ENCODE measurements around the gene PIP4K2A. TPM values are rescaled to one million over a fixed set of nuclear protein-coding genes. Genes with fewer than 3 reads are reported as not detected.
"Not testable (repeated sequence)": the region's sequence is repeated elsewhere in the genome, so short reads cannot be mapped to it uniquely, and the experiment has no call there.

Gene PIP4K2A
- total RNA-seq, 1 donor from 2014 or later: 101 TPM

- peaks cover 8% of the 10 kb centered on the region for H3K4me1 Mint-ChIP-seq
- peak overlapping the region; percentile 4 for H3K4me3 Mint-ChIP-seq
- DNase-seq: peak; percentile 69
- H3K36me3 Mint-ChIP-seq (ENCODE audit: low read depth): no peaks in the 10 kb centered on the region
- H3K27ac Mint-ChIP-seq: no peak overlapping the region
- H3K27me3 Mint-ChIP-seq: peaks cover 23% of the 10 kb centered on the region
- intact Hi-C loops (cut with micrococcal nuclease): no loop called here
- H3K9me3 Mint-ChIP-seq: peaks cover 13% of the 10 kb centered on the region
Observed at GRCh38 chr10:22505911-22506685, 208.3 kb downstream of the PIP4K2A start.

- Mint-ChIP-seq H3K36me3 (ENCODE audit: low read depth) (no peaks in the 10 kb centered on the region), H3K4me3 (no peak overlapping the region), H3K9me3 (peaks cover 8% of the 10 kb centered on the region), H3K27me3 (peaks cover 17% of the 10 kb centered on the region), H3K27ac (no peak overlapping the region), H3K4me1 (peaks cover 8% of the 10 kb centered on the region)
- DNase-seq: no peak
- intact Hi-C loops (cut with micrococcal nuclease): no loop called here
Observed at GRCh38 chr10:22504766-22505165, 209.6 kb downstream of the PIP4K2A start.

- H3K9me3 Mint-ChIP-seq: peaks cover 5% of the 10 kb centered on the region
- peaks cover 23% of the 10 kb centered on the region for H3K27me3 Mint-ChIP-seq
- intact Hi-C loops (cut with micrococcal nuclease): no loop called here
- H3K36me3 Mint-ChIP-seq (ENCODE audit: low read depth): no peaks in the 10 kb centered on the region
- no peak overlapping the region for H3K4me3 Mint-ChIP-seq
- peaks cover 8% of the 10 kb centered on the region for H3K4me1 Mint-ChIP-seq
- DNase-seq: no peak
- H3K27ac Mint-ChIP-seq: no peak overlapping the region
Observed at GRCh38 chr10:22503315-22504088, 210.9 kb downstream of the PIP4K2A start.

- Mint-ChIP-seq H3K36me3 (ENCODE audit: low read depth) (no peaks in the 10 kb centered on the region), H3K27me3 (peaks cover 31% of the 10 kb centered on the region), H3K9me3 (no peaks in the 10 kb centered on the region), H3K4me3 (no peak overlapping the region), H3K4me1 (peaks cover 6% of the 10 kb centered on the region), H3K27ac (no peak overlapping the region)
- no peak for DNase-seq
- intact Hi-C loops (cut with micrococcal nuclease): no loop called here
Observed at GRCh38 chr10:22501863-22502262, 212.5 kb downstream of the PIP4K2A start.

- peaks cover 31% of the 10 kb centered on the region for H3K27me3 Mint-ChIP-seq
- intact Hi-C loops (cut with micrococcal nuclease): no loop called here
- H3K4me3 Mint-ChIP-seq: no peak overlapping the region
- no peak for DNase-seq
- no peaks in the 10 kb centered on the region for H3K36me3 Mint-ChIP-seq (ENCODE audit: low read depth)
- no peaks in the 10 kb centered on the region for H3K9me3 Mint-ChIP-seq
- no peak overlapping the region for H3K27ac Mint-ChIP-seq
- peaks cover 6% of the 10 kb centered on the region for H3K4me1 Mint-ChIP-seq
Observed at GRCh38 chr10:22501413-22501812, 213.0 kb downstream of the PIP4K2A start.

- Mint-ChIP-seq H3K27ac (no peak overlapping the region), H3K27me3 (peaks cover 30% of the 10 kb centered on the region), H3K4me3 (no peak overlapping the region), H3K4me1 (peaks cover 3% of the 10 kb centered on the region), H3K36me3 (ENCODE audit: low read depth) (no peaks in the 10 kb centered on the region), H3K9me3 (no peaks in the 10 kb centered on the region)
- intact Hi-C loops (cut with micrococcal nuclease): no loop called here
- no peak for DNase-seq
Observed at GRCh38 chr10:22500656-22501340, 213.6 kb downstream of the PIP4K2A start.

- H3K4me1 Mint-ChIP-seq; H3K4me3 Mint-ChIP-seq; DNase-seq; H3K27ac Mint-ChIP-seq; H3K9me3 Mint-ChIP-seq; intact Hi-C loops (cut with micrococcal nuclease); H3K36me3 Mint-ChIP-seq (ENCODE audit: low read depth): not testable (repeated sequence)
- H3K27me3 Mint-ChIP-seq: peaks cover 32% of the 10 kb centered on the region
Observed at GRCh38 chr10:22499973-22500372, 214.4 kb downstream of the PIP4K2A start.

GRCh38 chr10:22495396-22495795, 219.0 kb downstream of the PIP4K2A start:
- peaks cover 17% of the 10 kb centered on the region for H3K4me1 Mint-ChIP-seq
- H3K4me3 Mint-ChIP-seq: no peak overlapping the region
- no peak overlapping the region for H3K27ac Mint-ChIP-seq
- intact Hi-C loops (cut with micrococcal nuclease): no loop called here
- H3K36me3 Mint-ChIP-seq (ENCODE audit: low read depth): no peaks in the 10 kb centered on the region
- DNase-seq: no peak
- H3K9me3 Mint-ChIP-seq: peaks cover 7% of the 10 kb centered on the region
- peaks cover 30% of the 10 kb centered on the region for H3K27me3 Mint-ChIP-seq

GRCh38 chr10:22494007-22494406, 220.4 kb downstream of the PIP4K2A start:
- intact Hi-C loops (cut with micrococcal nuclease): no loop called here
- peaks cover 22% of the 10 kb centered on the region for H3K27me3 Mint-ChIP-seq
- H3K9me3 Mint-ChIP-seq: peaks cover 13% of the 10 kb centered on the region
- H3K4me3 Mint-ChIP-seq: no peak overlapping the region
- H3K4me1 Mint-ChIP-seq: peaks cover 17% of the 10 kb centered on the region
- no peak overlapping the region for H3K27ac Mint-ChIP-seq
- DNase-seq: no peak
- no peaks in the 10 kb centered on the region for H3K36me3 Mint-ChIP-seq (ENCODE audit: low read depth)

- DNase-seq: peak; percentile 82
- Mint-ChIP-seq H3K27ac (no peak overlapping the region), H3K4me3 (peak overlapping the region; percentile 16), H3K4me1 (peaks cover 17% of the 10 kb centered on the region), H3K9me3 (peaks cover 13% of the 10 kb centered on the region), H3K27me3 (peaks cover 16% of the 10 kb centered on the region), H3K36me3 (ENCODE audit: low read depth) (no peaks in the 10 kb centered on the region)
- intact Hi-C loops (cut with micrococcal nuclease): no loop called here
Observed at GRCh38 chr10:22491931-22492615, 222.3 kb downstream of the PIP4K2A start.

GRCh38 chr10:22491480-22491879, 222.9 kb downstream of the PIP4K2A start:
- Mint-ChIP-seq H3K4me3 (no peak overlapping the region), H3K27ac (no peak overlapping the region), H3K4me1 (peaks cover 18% of the 10 kb centered on the region), H3K36me3 (ENCODE audit: low read depth) (no peaks in the 10 kb centered on the region), H3K9me3 (peaks cover 13% of the 10 kb centered on the region), H3K27me3 (peaks cover 19% of the 10 kb centered on the region)
- intact Hi-C loops (cut with micrococcal nuclease): no loop called here
- no peak for DNase-seq

GRCh38 chr10:22489975-22490374, 224.4 kb downstream of the PIP4K2A start:
- H3K27ac Mint-ChIP-seq: no peak overlapping the region
- DNase-seq: no peak
- no peak overlapping the region for H3K4me3 Mint-ChIP-seq
- H3K9me3 Mint-ChIP-seq: peaks cover 13% of the 10 kb centered on the region
- H3K36me3 Mint-ChIP-seq (ENCODE audit: low read depth): no peaks in the 10 kb centered on the region
- intact Hi-C loops (cut with micrococcal nuclease): no loop called here
- peaks cover 19% of the 10 kb centered on the region for H3K4me1 Mint-ChIP-seq
- peaks cover 12% of the 10 kb centered on the region for H3K27me3 Mint-ChIP-seq

GRCh38 chr10:22489467-22489866, 224.9 kb downstream of the PIP4K2A start:
- intact Hi-C loops (cut with micrococcal nuclease): no loop called here
- H3K4me3 Mint-ChIP-seq: no peak overlapping the region
- H3K27me3 Mint-ChIP-seq: peaks cover 10% of the 10 kb centered on the region
- H3K36me3 Mint-ChIP-seq (ENCODE audit: low read depth): no peaks in the 10 kb centered on the region
- H3K4me1 Mint-ChIP-seq: peaks cover 19% of the 10 kb centered on the region
- peaks cover 13% of the 10 kb centered on the region for H3K9me3 Mint-ChIP-seq
- H3K27ac Mint-ChIP-seq: no peak overlapping the region
- no peak for DNase-seq

All from activated CD4-positive, alpha-beta T cell treated with anti-CD3 and anti-CD28 coated beads, Interleukin-2, amount 10 ng/mL, durations not matched to agents 24 days and 14 days (primary cell).